GM18951 (cell line): ENCODE results near the gene MAP2.

ENCODE experiments used
- POLR2A ChIP-seq: IDR thresholded peaks from 4 replicates; pipeline ENCODE4 v1.6.1; 2011; ENCODE audit warnings: mild to moderate bottlenecking; ENCODE audit not compliant: insufficient read length, insufficient read depth; ENCODE audit errors: extremely low read depth
- in situ Hi-C: fragments of 300-500 bp; cut with MboI; formaldehyde crosslinking; loops from one replicate; pipeline ENCODE4 v1.12.0; 2022; ENCODE audit warnings: low sequenced_read_pairs, mixed read lengths, inconsistent platforms; ENCODE audit not compliant: unreplicated experiment

Gene MAP2

DNA sequence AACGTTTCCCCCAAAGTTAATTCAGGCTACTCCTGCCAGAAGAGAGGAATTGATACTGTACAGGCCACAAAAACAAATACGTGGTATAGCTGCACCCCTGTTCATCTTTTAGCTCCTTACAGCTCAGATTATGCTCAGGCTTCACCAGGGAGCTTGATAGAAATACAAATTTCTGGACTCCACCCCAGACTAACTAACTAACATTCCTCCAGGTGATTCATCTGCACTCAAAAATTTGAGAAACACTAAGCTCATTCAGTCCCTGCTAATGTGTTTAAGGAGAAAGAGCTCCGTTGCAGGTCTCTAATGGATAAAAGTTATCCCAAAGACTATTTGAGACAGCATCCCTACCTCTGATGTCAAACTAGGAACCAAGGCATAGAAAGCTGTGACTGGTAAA, 311.0 kb downstream of the MAP2 start:
- TF ChIP-seq POLR2A = no peak
- in situ Hi-C loops = no loop called here

DNA sequence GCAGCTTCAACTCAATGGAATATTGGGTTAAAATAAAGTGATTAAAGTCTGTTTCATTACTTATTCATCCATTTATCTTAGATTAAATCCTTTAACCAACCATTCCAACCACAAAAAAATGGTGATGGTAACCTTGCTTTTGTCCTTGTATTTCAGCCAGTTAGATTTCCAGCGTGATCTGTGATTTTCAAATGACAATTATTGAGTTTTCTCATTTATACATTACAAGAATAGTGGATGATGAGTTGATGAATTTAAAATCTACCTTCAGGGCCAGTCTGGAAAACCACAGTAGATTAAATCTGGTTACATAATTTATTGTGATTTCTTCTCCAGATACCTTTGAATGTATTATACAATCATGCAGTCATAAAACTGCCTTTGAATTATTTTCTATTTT, 318.1 kb downstream of the MAP2 start:
- in situ Hi-C loops = no loop called here
- no peak for TF ChIP-seq POLR2A

GRCh38 chr2:209753020-209753419, 329.2 kb downstream of the MAP2 start:
- in situ Hi-C loops = no loop called here
- TF ChIP-seq POLR2A = no peak

- no peak for TF ChIP-seq POLR2A
- in situ Hi-C loops = no loop called here
Observed at GRCh38 chr2:209757163-209757562, 333.3 kb downstream of the MAP2 start.

- in situ Hi-C loops = no loop called here
- no peak for TF ChIP-seq POLR2A
Observed at GRCh38 chr2:209761566-209761965, 337.7 kb downstream of the MAP2 start.

- no peak for TF ChIP-seq POLR2A
- in situ Hi-C loops = no loop called here
Observed at GRCh38 chr2:209762563-209762962, 338.7 kb downstream of the MAP2 start.

DNA sequence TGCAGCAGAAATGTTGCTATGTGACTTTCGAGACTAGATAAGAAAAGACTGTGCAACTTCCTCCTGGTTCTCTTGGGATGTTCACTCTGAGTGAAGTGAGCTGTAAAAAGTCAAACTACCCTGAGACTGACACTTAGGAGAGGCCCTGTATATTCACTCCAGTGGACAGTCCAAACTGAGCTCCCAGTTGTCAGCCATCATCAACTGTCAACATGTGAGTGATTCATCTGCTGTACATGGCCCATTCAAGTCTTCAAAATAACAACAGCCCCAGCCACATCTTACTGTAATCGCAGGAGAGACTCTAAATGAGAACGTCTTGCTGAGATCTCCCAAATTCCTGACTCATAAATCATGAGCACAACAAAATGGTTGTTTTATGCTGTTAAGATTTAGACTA, 339.3 kb downstream of the MAP2 start:
- in situ Hi-C loops = no loop called here

DNA sequence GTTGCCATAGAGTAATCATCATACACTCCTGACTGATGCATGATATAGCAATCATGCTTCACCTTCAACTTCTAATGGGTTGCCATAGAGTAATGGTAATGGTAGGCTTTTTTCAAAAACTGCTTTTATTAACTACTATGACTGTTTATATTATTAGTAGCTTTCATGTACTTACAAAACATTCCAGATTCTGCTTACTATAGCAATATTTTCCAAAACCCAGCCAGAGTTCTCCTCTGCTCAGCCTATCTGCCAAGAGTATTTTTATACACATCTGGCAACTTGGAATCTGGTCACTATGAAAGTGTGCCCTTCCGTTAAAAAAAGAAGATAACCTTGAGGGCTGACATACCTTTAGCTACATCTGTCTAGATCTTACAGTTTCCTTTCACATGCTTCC, 342.8 kb downstream of the MAP2 start:
- in situ Hi-C loops = no loop called here

More for the DNA sequence above, 339.3 kb downstream of the MAP2 start:
- TF ChIP-seq POLR2A = no peak

DNA sequence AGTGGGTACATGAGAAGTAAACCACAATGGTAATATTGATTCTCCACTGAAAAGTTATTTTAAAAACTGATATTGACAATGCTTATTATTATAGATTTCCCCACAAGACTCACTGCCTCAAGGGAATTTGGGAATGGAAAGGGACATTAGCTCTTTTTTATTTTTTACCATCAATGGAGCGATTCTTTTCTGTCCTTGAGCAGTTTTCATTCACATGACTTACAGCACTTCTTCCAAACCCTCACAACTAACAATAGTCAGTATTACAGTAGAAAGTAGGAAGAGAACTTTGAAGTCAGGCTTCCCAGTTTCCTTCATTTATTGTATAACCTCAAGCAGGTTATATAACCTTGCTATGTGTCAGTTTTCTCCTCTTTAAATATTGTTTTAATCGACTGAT, 343.5 kb downstream of the MAP2 start:
- TF ChIP-seq POLR2A = no peak
- in situ Hi-C loops = no loop called here

More for the DNA sequence above, 342.8 kb downstream of the MAP2 start:
- TF ChIP-seq POLR2A = no peak

DNA sequence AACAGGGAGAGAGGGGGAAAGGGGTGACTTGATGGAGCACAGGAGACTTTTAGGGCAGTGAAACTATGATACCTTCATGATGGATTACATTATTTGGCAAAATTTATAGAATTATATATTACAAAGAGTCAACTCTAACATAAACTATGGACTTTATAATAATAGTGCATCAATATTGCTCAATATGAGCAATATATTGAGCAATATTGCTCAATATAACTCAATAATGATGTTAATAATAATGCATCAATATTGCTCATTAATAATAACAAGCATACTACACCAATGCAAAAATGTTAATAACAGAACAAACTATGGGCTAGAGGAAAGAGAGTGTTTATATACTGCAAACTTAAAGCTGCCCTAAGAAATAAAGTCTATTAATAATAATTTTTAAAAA, 344.7 kb downstream of the MAP2 start:
- TF ChIP-seq POLR2A = no peak
- in situ Hi-C loops = no loop called here

GRCh38 chr2:209771474-209772289, 347.8 kb downstream of the MAP2 start, which contains the start of gene UNC80:
TSS of gene UNC80 (plus strand) at chr2:209771832. CDS start at chr2:209772073, 241 bp downstream.
- TF ChIP-seq POLR2A = no peak
- in situ Hi-C loops = no loop called here

DNA sequence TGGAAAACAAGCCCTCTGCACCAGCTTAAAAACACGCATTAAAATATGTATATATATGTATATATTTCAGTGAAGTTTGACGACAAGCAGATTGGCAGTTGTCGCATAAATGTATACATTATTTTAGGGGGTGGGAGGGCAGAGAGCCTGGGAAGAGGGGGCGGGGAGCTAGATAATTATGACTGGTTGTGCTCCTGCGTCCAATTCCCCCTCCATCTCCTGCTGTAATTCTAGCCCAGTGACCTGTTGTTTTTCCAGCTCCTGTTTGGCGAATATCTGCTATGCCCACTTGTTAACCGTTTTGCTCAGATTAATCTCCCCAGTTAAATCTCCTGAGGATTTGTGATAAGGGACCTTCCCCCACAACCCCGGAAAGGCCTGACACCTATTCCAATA, 348.4 kb downstream of the MAP2 start:
- in situ Hi-C loops = no loop called here
- TF ChIP-seq POLR2A = no peak

GRCh38 chr2:209773377-209773776, 349.5 kb downstream of the MAP2 start:
- TF ChIP-seq POLR2A = no peak
- in situ Hi-C loops = no loop called here
